Osteoblast (primary cell): ENCODE data around the gene TMEM151B. TPM values are rescaled to one million over a fixed set of nuclear protein-coding genes. Genes with fewer than 3 reads are reported as not detected.

ENCODE experiments used
- DNase-seq: peaks from one replicate; pipeline ENCODE4 v3.0.0; 2011; ENCODE audit warnings: low spot score, mixed read lengths; ENCODE audit not compliant: insufficient read length; ENCODE audit errors: missing footprints
- H2AFZ ChIP-seq: 2 replicates; pipeline ENCODE4 v1.6.0; 2011; ENCODE audit warnings: mild to moderate bottlenecking, low read length
- H3K27ac ChIP-seq: 2 replicates; pipeline ENCODE4 v1.5.1; 2011; ENCODE audit warnings: mild to moderate bottlenecking, low read depth, low read length, moderate library complexity
- H3K27me3 ChIP-seq: 2 replicates; pipeline ENCODE4 v1.6.0; 2012; ENCODE audit warnings: mild to moderate bottlenecking, control low read depth, inconsistent platforms, low read length, moderate library complexity; ENCODE audit not compliant: insufficient read depth
- H3K36me3 ChIP-seq: 2 replicates; pipeline ENCODE4 v1.5.1; 2011; ENCODE audit warnings: mild to moderate bottlenecking, low read length, control low read depth, moderate library complexity; ENCODE audit not compliant: insufficient read depth
- H3K4me1 ChIP-seq: 2 replicates; pipeline ENCODE4 v1.5.1; 2011; ENCODE audit warnings: mild to moderate bottlenecking, low read length, control low read depth, moderate library complexity; ENCODE audit not compliant: insufficient read depth
- H3K4me2 ChIP-seq: 2 replicates; pipeline ENCODE4 v1.6.0; 2011; ENCODE audit warnings: mild to moderate bottlenecking, low read length; ENCODE audit not compliant: insufficient read depth
- H3K4me3 ChIP-seq: fragments of 200-600 bp; sonication (generic); 3 replicates; pipeline ENCODE4 v1.5.1; 2012; ENCODE audit warnings: mild to moderate bottlenecking, low read length, inconsistent platforms; ENCODE audit not compliant: insufficient read depth
- H3K79me2 ChIP-seq: 2 replicates; pipeline ENCODE4 v1.6.0; 2012; ENCODE audit warnings: mild to moderate bottlenecking, low read length, control low read depth, inconsistent platforms; ENCODE audit not compliant: insufficient read depth
- H3K9me3 ChIP-seq: 2 replicates; pipeline ENCODE4 v1.5.1; 2011; ENCODE audit warnings: low read depth, low read length, control low read depth
- H4K20me1 ChIP-seq: 2 replicates; pipeline ENCODE4 v1.6.0; 2012; ENCODE audit warnings: mild to moderate bottlenecking, low read length, control low read depth; ENCODE audit not compliant: insufficient read depth
- CTCF ChIP-seq: IDR thresholded peaks from 2 replicates; pipeline ENCODE4 v1.5.1; 2011; ENCODE audit warnings: mild to moderate bottlenecking, low read depth, low read length, moderate library complexity; ENCODE audit errors: extremely low read depth
- total RNA-seq: library from RNA; depleted of rRNA; stranded (reverse); fragments of >200 nt; gene quantifications from 2 replicates; pipeline ENCODE4 v1.2.3, GENCODE V29; 2012

TMEM151B gene
- total RNA-seq, 1 donor, result not detected

GRCh38 chr6:44306710-44307109 lies 36.5 kb downstream of the TMEM151B start:
- Histone ChIP-seq H2AFZ (no peak overlapping the region), H3K27ac (no peak overlapping the region), H3K79me2 (peaks cover 3% of the 10 kb centered on the region), H3K36me3 (peaks cover 75% of the 10 kb centered on the region), H3K4me2 (no peak overlapping the region), H3K9me3 (no peaks in the 10 kb centered on the region), H3K4me1 (peaks cover 8% of the 10 kb centered on the region), H4K20me1 (peaks cover 8% of the 10 kb centered on the region), H3K4me3 (no peak overlapping the region), H3K27me3 (no peaks in the 10 kb centered on the region)
- TF ChIP-seq CTCF, result no peak
- no peak for DNase-seq

- H3K4me1 ChIP-seq, result peaks cover 13% of the 10 kb centered on the region
- no peak overlapping the region for H2AFZ ChIP-seq
- H3K4me3 ChIP-seq, result no peak overlapping the region
- peaks cover 13% of the 10 kb centered on the region for H4K20me1 ChIP-seq
- H3K36me3 ChIP-seq, result peaks cover 72% of the 10 kb centered on the region
- no peak for DNase-seq
- no peaks in the 10 kb centered on the region for H3K27me3 ChIP-seq
- no peak overlapping the region for H3K4me2 ChIP-seq
- H3K27ac ChIP-seq, result no peak overlapping the region
- H3K9me3 ChIP-seq, result no peaks in the 10 kb centered on the region
- H3K79me2 ChIP-seq, result peaks cover 8% of the 10 kb centered on the region
- no peak for TF ChIP-seq CTCF
Observed at GRCh38 chr6:44307217-44307616, 37.0 kb downstream of the TMEM151B start.

- DNase-seq, result peak; percentile 86
- H3K27ac ChIP-seq, result peak overlapping the region; percentile 20
- no peak overlapping the region for H3K4me2 ChIP-seq
- H3K36me3 ChIP-seq, result peaks cover 53% of the 10 kb centered on the region
- H3K4me3 ChIP-seq, result no peak overlapping the region
- H3K9me3 ChIP-seq, result no peaks in the 10 kb centered on the region
- no peak for TF ChIP-seq CTCF
- H3K27me3 ChIP-seq, result no peaks in the 10 kb centered on the region
- peaks cover 19% of the 10 kb centered on the region for H3K4me1 ChIP-seq
- H4K20me1 ChIP-seq, result peaks cover 11% of the 10 kb centered on the region
- H3K79me2 ChIP-seq, result peaks cover 17% of the 10 kb centered on the region
- H2AFZ ChIP-seq, result no peak overlapping the region
Observed at GRCh38 chr6:44309092-44309491, 38.8 kb downstream of the TMEM151B start.

- Histone ChIP-seq H4K20me1 (peaks cover 11% of the 10 kb centered on the region), H3K4me2 (no peak overlapping the region), H3K4me3 (no peak overlapping the region), H2AFZ (no peak overlapping the region), H3K27me3 (no peaks in the 10 kb centered on the region), H3K27ac (no peak overlapping the region), H3K79me2 (peaks cover 17% of the 10 kb centered on the region), H3K36me3 (peaks cover 48% of the 10 kb centered on the region), H3K4me1 (peaks cover 19% of the 10 kb centered on the region), H3K9me3 (no peaks in the 10 kb centered on the region)
- DNase-seq, result no peak
- TF ChIP-seq CTCF, result no peak
Observed at GRCh38 chr6:44309631-44310030, 39.4 kb downstream of the TMEM151B start.
